Left cardiac atrium (tissue), 4 donors: Measurements from ENCODE around the gene ARHGEF17. TPM values are rescaled to one million over a fixed set of nuclear protein-coding genes. Genes with fewer than 3 reads are reported as not detected.
"Not testable (repeated sequence)": the region's sequence is repeated elsewhere in the genome, so short reads cannot be mapped to it uniquely, and the experiment has no call there.

ENCODE experiments used
- ATAC-seq, 2 donors: fragments of 200-7000 bp; cut with Tn5 transposase; one replicate each; pipeline ENCODE4 v1.9.1; 2020; ENCODE audit warnings: mild to moderate bottlenecking in 2 of 2, moderate library complexity in 2 of 2
- DNase-seq: peaks from one replicate; pipeline ENCODE4 v3.0.0-alpha.2; 2020
- intact Hi-C, 2 donors: fragments of 100-400 bp; cut with DNase I; formaldehyde crosslinking; loops; one replicate each; pipeline versions ENCODE4 v1.14.1 to v1.15.1; 2022 to 2023
- long read RNA-seq: library from polyadenylated mRNA; unstranded; transcript quantifications from one replicate; pipeline ENCODE4 v2.0.0, GENCODE V29; 2021
- total RNA-seq, 2 donors: library from RNA; stranded (reverse); fragmentation: NEBNext Ultra II Directional; extraction: Animal tissue kit (Norgen Biotek cat#: 25700); gene quantifications; one replicate each; pipeline ENCODE4 v1.2.1, GENCODE V29; 2021
- donor health status: DM: no; HTN: yes; CAD: no.
- donor health status: DM: no; HTN: yes; CAD: no; lungs with severe emphysema.
- donor health status: DM: yes; HTN: yes; CAD: no.
- donor health status: Dilated cardiomyopathy.

The ARHGEF17 gene
- total RNA-seq = 10 to 100 TPM; 42.2 to 53.2 TPM
- long read RNA-seq, full-length matches to known transcripts = 18 of 49 reads
- long read RNA-seq, partial matches to known transcripts = 26 of 49 reads
- long read RNA-seq, other reads (novel, unspliced or antisense) = 5 of 49 reads

GRCh38 chr11:73308003-73308960 is at the start of gene ARHGEF17:
Gene ARHGEF17 (plus strand): TSS chr11:73308276. CDS start chr11:73308639, 363 bp downstream.
- ATAC-seq (peak; percentile 51 to 56), DNase-seq (peak; percentile 80)
- intact Hi-C loops = loop anchor here in 1 of 2 donors (5.0 kb wide), 1 partner anchor 84 kb away; no protein-coding TSS in a partner anchor

- DNase-seq (no peak), ATAC-seq (no peak)
- intact Hi-C loops = no loop called here
These were observed 48.5 kb upstream of the ARHGEF17 start for GRCh38 chr11:73259406-73260126.

GRCh38 chr11:73260127-73260457 is 48.0 kb upstream of the ARHGEF17 start:
- intact Hi-C loops = no loop called here
- ATAC-seq (no peak), DNase-seq (no peak)

- no peak for DNase-seq
- ATAC-seq = no peak
- intact Hi-C loops = no loop called here
These were observed 45.1 kb upstream of the ARHGEF17 start for GRCh38 chr11:73262851-73263495.

GRCh38 chr11:73263640-73264039 is 44.4 kb upstream of the ARHGEF17 start:
- no peak for ATAC-seq
- DNase-seq = no peak
- intact Hi-C loops = no loop called here

- ATAC-seq (no peak), DNase-seq (no peak)
- intact Hi-C loops = no loop called here
These were observed 42.7 kb upstream of the ARHGEF17 start for GRCh38 chr11:73265278-73265810.

- intact Hi-C loops = no loop called here
- peak; percentile 37 to 45 for ATAC-seq
- DNase-seq = no peak
These were observed 42.0 kb upstream of the ARHGEF17 start for GRCh38 chr11:73265853-73266645.

GRCh38 chr11:73266646-73267020 is 41.4 kb upstream of the ARHGEF17 start:
- DNase-seq = no peak
- ATAC-seq = peak in 1 of 2 donors; percentile 17
- intact Hi-C loops = no loop called here

- ATAC-seq (no peak), DNase-seq (no peak)
- intact Hi-C loops = no loop called here
These were observed 40.8 kb upstream of the ARHGEF17 start for GRCh38 chr11:73267122-73267846.

GRCh38 chr11:73267906-73268540 is 40.1 kb upstream of the ARHGEF17 start:
- no peak for ATAC-seq
- intact Hi-C loops = no loop called here

GRCh38 chr11:73268671-73269271 is 39.3 kb upstream of the ARHGEF17 start:
- intact Hi-C loops = no loop called here
- ATAC-seq = no peak
- no peak for DNase-seq

More at GRCh38 chr11:73267906-73268540, 40.1 kb upstream of the ARHGEF17 start:
- no peak for DNase-seq

- no peak for ATAC-seq
- intact Hi-C loops = no loop called here
- DNase-seq = no peak
These were observed 38.5 kb upstream of the ARHGEF17 start for GRCh38 chr11:73269459-73270015.

GRCh38 chr11:73270016-73270854 is 37.8 kb upstream of the ARHGEF17 start:
- intact Hi-C loops = no loop called here
- DNase-seq = no peak
- no peak for ATAC-seq

GRCh38 chr11:73270855-73271477 is 37.1 kb upstream of the ARHGEF17 start:
- DNase-seq = no peak
- no peak for ATAC-seq
- intact Hi-C loops = no loop called here

- ATAC-seq, DNase-seq, intact Hi-C loops: not testable (repeated sequence)
These were observed 36.6 kb upstream of the ARHGEF17 start for GRCh38 chr11:73271478-73271865.
